ENCODE measurements around the gene CACNA1B.
"Not testable (repeated sequence)": the region's sequence is repeated elsewhere in the genome, so short reads cannot be mapped to it uniquely, and the experiment has no call there.

Gene CACNA1B

GRCh38 chr9:137866226-137867141, 11.1 kb upstream of the CACNA1B start:
- no peak for DNase-seq (ENCODE audit: low spot score)

- no peak for DNase-seq (ENCODE audit: low spot score)
These were observed 7.2 kb upstream of the CACNA1B start for GRCh38 chr9:137870432-137870831.

GRCh38 chr9:137872296-137872695, 5.3 kb upstream of the CACNA1B start:
- no peak for DNase-seq (ENCODE audit: low spot score)

GRCh38 chr9:137873408-137873807, 4.2 kb upstream of the CACNA1B start:
- no peak for DNase-seq (ENCODE audit: low spot score)

- DNase-seq (ENCODE audit: low spot score): no peak
These were observed 3.7 kb upstream of the CACNA1B start for GRCh38 chr9:137873858-137874362.

DNA sequence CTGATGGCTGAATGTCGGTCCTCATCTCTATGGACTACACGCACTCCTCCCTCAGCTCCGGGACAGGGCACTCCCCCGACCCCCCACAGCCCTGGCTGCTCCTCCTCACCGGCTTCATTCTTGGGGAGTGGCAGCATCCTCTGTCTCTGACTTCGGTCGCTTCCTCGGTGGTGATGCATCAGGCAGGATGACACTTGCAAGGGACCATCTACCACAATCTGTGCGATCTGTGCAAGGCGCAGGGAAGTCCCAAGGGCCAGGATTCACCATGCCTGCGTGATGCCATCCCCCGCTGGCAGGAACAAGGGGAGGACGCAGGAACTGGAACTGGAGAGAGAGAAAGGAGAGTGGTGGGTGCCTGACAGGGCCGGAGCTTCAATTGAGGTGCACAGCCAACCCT, 2.2 kb upstream of the CACNA1B start:
- DNase-seq (ENCODE audit: low spot score): no peak

DNA sequence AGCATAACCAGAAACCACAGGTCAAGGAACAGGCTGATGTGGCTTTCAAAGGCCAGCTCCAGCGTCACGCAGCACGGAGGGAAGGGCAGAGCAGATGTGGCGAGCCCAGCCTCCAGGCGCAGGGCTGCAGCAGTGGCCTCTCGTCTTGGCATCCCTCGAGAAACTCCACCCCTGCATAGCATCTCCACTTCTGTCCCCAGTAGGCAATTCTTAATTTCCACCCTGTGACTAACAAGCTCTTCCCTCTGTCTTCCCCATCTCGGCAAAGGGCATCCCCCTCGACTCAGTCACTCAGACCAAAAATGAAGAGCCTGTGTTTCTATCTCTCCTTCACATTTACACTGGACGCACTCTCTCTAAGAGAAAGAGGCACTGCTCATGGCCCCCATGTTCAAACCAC, 1.7 kb upstream of the CACNA1B start:
- DNase-seq (ENCODE audit: low spot score): no peak

DNA sequence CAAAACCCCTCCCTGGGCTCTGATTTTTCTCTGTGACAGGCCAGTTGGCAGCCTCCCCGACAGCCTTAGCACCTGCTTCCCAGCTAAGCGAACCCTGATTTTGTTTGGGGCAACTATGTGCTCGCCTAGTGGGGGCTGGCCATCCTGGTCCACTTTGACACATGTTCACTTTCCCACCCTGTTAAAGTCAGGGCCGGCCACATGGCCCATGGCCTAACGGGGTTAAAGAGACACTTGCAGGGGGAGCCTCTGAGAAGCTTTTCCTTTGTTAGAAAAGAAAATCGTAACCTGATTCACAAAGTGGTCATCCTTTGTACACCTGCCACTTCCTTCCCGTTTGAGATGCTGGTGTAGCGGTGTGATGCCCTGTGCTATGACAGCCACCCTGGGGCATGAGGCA, 1.3 kb upstream of the CACNA1B start:
- no peak for DNase-seq (ENCODE audit: low spot score)

- no peak for DNase-seq (ENCODE audit: low spot score)
These were observed 698 bp upstream of the CACNA1B start for GRCh38 chr9:137876781-137877386.

GRCh38 chr9:137878146-137878941, 762 bp downstream of the CACNA1B start:
- DNase-seq (ENCODE audit: low spot score): no peak

- DNase-seq (ENCODE audit: low spot score): no peak
These were observed 1.5 kb downstream of the CACNA1B start for GRCh38 chr9:137879052-137879451.

- no peak for DNase-seq (ENCODE audit: low spot score)
These were observed 2.1 kb downstream of the CACNA1B start for GRCh38 chr9:137879566-137880150.

- DNase-seq (ENCODE audit: low spot score): no peak
These were observed 2.8 kb downstream of the CACNA1B start for GRCh38 chr9:137880160-137880975.

DNA sequence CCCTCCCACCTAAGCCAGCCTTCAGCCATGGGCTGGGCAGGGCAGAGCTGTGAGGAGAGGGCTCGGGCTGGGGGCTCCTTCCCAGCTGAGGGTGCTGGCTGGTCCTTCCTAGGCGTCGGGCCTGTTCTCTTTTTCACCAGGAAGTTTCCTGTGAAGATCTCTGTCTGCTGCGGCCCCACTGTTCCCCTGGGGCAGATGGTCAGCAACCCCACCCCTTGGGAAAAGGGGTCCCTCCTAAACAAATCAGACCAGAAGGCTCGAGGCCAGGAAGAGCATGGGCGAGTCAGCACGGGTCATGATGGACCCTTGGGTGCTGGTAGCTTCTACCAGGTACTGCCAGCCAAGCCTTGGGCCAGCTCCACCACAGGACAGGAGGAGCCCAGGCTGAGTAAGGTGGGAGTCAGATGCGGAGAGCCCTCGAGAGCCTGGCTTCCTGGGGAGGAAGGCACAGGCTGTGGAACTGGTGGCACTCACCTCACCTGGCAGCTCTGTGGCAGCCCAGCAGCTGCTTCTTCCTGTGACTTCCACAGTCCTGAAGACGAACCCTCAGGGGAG, 3.5 kb downstream of the CACNA1B start:
- no peak for DNase-seq (ENCODE audit: low spot score)

DNA sequence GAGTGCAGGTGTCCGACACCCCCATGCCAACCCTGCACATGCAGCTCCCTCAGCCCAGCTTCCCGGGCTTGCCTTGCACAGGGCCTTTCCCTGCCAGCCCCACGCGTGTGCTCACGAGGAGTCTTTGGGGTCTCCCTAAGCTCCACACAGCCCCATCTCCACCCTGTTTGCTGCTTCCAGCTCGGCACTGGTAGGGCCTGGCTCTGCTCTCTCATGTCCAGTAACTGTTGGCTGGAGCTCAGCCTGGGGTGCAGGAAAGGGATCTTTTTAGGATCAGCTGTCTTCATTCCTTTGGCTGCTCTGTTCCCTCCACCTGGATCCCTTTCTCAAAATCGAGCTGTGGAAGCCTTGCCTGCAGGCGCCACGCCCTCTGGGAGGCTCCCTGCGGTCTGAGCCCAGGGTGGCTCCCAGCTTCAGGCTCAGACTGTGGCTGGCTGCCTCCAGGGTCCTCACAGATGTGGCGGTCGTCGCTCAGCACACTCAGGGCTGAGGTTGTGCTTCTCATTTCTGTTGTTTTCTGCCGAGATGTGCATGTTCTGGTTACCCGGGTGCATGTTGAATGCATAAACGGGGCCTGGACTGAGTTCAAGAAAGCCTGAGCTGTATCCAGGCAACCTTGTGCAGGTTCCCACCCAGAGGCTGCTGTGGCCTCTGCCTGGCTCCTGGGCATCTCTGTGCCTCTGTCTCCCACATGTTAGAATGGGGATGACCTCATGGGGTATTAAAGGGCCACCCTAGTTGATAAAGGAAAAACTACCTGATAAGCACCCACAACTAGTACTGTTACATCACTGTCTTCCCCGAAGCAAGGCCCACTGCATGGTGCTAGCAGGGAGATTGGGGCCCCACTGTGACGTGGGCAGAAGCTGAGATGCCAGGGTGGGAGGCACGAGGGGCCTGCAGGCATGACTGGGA, 4.3 kb downstream of the CACNA1B start:
- no peak for DNase-seq (ENCODE audit: low spot score)

DNA sequence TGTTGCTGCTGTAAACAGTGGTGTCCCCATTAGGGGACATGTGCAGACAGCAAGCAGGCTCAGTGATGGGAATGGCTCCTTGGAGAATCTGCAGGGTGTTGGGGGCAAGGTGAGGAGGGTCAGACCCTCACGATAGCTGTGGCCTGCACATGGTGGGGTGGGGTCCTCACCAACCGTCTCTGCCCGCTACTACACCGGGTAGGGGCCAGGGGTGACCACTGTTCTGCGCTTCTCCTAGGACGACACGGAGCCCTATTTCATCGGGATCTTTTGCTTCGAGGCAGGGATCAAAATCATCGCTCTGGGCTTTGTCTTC, 4.9 kb downstream of the CACNA1B start:
- no peak for DNase-seq (ENCODE audit: low spot score)

GRCh38 chr9:137883977-137884376, 6.4 kb downstream of the CACNA1B start:
- not testable (repeated sequence) for DNase-seq (ENCODE audit: low spot score)

GRCh38 chr9:137884547-137884946, 7.0 kb downstream of the CACNA1B start:
- DNase-seq (ENCODE audit: low spot score): not testable (repeated sequence)

DNA sequence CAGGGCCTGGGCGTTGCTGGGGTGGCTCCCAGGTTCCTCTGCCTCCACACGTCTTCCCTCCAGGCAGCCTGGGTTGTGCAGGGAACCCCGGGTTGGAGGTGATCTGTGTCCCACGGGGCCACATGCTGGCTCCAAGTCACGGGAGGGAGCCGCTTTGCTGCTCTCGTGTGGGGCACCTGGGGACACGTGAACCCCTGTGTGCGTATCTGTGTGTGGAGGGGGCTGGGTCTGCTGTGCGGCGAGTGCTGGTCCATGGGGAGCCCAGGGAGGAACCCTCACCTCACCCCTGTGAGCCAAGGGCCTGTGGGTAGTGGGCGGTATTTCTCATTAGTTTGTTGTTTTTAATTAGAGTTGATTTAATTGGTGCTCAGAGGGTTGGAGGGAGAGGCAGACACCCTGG, 7.5 kb downstream of the CACNA1B start:
- not testable (repeated sequence) for DNase-seq (ENCODE audit: low spot score)

DNA sequence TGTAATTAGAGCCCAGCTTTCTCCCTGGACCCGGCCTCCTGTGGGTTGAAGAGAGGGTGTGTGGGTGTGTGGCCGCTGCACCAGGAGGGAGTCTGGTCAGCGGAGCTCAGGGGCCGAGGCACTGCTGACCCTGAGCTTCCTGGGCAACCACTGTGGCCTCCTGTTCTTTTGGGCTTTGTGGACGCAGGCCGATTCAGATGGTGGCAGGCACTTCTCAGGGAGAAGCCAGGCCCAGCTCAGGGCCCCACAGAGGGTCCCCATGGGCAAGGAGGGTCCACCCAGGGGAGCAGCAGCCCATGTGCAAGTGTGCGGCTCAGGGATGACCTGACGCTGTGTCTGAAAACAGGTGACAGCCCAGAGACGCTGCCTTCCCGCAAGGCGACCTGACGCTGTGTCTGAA, 11.0 kb downstream of the CACNA1B start:
- DNase-seq (ENCODE audit: low spot score): not testable (repeated sequence)

All from NAMALWA (cell line).